IMR-90 (cell line): ENCODE results near the gene SYMPK.
"Not testable (repeated sequence)": the region's sequence is repeated elsewhere in the genome, so short reads cannot be mapped to it uniquely, and the experiment has no call there.

Source experiments
- CEBPB ChIP-seq: IDR thresholded peaks from 2 replicates; pipeline ENCODE4 v1.6.1; 2012; ENCODE audit warnings: low read depth, low read length, improper control_type of control experiment
- CHD1 ChIP-seq: IDR thresholded peaks from 2 replicates; pipeline ENCODE4 v1.6.1; 2012; ENCODE audit warnings: low read depth, low read length, improper control_type of control experiment
- CTCF ChIP-seq: conservative IDR thresholded peaks from 2 replicates; pipeline ENCODE4 v1.5.1; 2012; ENCODE audit warnings: mild to moderate bottlenecking, low read depth, low read length, improper control_type of control experiment
- MXI1 ChIP-seq: IDR thresholded peaks from 2 replicates; pipeline ENCODE4 v1.6.1; 2012; ENCODE audit warnings: low read depth, mild to moderate bottlenecking, low read length, moderate library complexity, borderline replicate concordance
- POLR2A ChIP-seq: IDR thresholded peaks from 2 replicates; pipeline ENCODE4 v1.6.1; 2012; ENCODE audit warnings: mild to moderate bottlenecking, low read depth, low read length
- RAD21 ChIP-seq: IDR thresholded peaks from 2 replicates; pipeline ENCODE4 v1.6.1; 2012; ENCODE audit warnings: low read length, improper control_type of control experiment
- RCOR1 ChIP-seq: IDR thresholded peaks from 2 replicates; pipeline ENCODE4 v1.6.1; 2012; ENCODE audit warnings: mild to moderate bottlenecking, low read length, improper control_type of control experiment; ENCODE audit not compliant: insufficient replicate concordance
- USF2 ChIP-seq: fragments of 150-350 bp; IDR thresholded peaks from 2 replicates; pipeline ENCODE4 v1.6.1; 2017; ENCODE audit warnings: mild to moderate bottlenecking, antibody characterized with exemption, low read length, low read depth

DNA sequence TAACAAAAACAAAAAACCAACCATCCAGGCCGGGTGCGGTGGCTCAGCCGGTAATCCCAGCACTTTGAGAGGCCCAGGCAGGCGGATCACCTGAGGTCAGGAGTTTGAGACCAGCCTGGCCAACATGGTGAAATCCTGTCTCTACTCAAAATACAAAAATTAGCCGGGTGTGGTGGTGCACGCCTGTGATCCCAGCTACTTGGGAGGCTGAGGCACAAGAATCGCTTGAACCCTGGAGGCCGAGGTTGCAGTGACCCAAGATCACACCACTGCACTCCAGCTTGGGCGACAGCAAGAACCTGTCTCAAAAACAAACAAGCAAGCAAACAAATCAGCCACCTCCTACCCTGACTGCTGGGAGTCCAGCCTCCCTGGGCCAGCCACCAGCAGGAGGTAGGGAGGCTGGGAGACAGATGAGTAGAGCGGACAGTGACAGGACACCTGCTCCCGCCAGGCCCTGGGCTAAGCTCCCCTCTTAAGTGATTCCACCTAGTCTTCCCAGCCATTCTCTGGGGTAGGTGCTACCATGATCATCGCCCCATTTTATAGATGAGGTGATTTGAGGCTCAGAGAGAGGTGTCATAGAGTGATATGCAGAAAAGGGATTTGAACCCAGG, 33.1 kb upstream of the SYMPK start:
- not testable (repeated sequence) for TF ChIP-seq CTCF, RCOR1, MXI1, POLR2A, CEBPB, USF2, CHD1, RAD21
